Middle frontal gyrus (tissue), 1 donor: ENCODE data around the gene SYT12.
"Not testable (repeated sequence)": the region's sequence is repeated elsewhere in the genome, so short reads cannot be mapped to it uniquely, and the experiment has no call there.

ENCODE experiments used
- DNase-seq: peaks from one replicate; pipeline ENCODE4 v3.0.0-alpha.2; 2015; ENCODE audit warnings: low spot score; ENCODE audit errors: extremely low spot score

Gene SYT12, protein sequence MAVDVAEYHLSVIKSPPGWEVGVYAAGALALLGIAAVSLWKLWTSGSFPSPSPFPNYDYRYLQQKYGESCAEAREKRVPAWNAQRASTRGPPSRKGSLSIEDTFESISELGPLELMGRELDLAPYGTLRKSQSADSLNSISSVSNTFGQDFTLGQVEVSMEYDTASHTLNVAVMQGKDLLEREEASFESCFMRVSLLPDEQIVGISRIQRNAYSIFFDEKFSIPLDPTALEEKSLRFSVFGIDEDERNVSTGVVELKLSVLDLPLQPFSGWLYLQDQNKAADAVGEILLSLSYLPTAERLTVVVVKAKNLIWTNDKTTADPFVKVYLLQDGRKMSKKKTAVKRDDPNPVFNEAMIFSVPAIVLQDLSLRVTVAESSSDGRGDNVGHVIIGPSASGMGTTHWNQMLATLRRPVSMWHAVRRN

DNA sequence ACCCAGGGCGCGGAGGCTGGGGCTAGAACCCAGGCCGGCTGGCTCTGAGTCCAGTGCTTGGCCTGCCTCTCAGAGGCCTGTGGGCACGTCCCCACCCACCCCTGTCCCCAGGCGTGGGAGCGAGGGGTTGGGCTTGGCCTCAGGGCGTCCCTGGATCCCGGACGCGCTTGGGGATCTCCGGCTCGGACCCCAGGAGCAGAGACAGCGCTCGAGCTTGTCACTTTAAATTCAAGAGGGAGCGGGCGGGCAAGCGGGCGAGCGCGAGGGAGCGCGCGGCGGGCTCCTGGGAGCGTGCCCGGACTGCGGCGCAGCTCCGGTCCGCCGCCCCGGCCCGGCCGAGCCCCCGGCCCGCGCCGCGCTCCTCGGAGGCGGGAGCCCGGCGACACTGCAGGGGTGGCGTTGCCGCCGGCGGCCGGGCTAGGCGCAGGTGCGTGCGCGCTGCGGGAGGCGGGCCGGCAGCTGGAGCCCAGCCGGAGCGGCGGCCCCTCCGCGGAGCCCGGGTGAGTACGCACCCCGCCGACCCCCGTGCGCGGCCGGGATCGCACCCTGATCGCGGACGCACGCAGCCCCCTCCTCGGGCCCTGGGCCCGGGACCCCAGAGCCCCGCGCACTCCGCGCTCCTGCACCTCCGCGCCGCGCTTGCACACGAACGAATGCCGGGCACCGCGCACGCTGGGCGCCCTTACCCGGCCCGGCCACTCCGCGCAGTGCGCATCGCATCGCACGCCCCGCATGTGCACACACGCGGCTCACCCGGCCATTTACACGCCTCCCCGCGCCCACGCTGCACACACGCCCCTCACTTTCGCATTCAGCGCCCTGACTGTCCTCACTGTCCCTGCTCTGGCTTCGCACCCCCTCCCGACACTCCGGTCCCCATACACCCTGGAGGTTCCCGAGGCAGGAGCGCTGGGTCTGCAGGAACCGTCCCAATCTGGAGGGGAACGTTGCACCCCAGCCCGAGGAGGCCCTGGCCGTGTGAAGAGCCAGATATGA, at the start of gene SYT12:
TSS of gene SYT12 (plus strand) at position 174 of the 996 bp plus-strand sequence. CDS start 7,011 bp downstream, outside the sequence.
- no peak for DNase-seq

DNA sequence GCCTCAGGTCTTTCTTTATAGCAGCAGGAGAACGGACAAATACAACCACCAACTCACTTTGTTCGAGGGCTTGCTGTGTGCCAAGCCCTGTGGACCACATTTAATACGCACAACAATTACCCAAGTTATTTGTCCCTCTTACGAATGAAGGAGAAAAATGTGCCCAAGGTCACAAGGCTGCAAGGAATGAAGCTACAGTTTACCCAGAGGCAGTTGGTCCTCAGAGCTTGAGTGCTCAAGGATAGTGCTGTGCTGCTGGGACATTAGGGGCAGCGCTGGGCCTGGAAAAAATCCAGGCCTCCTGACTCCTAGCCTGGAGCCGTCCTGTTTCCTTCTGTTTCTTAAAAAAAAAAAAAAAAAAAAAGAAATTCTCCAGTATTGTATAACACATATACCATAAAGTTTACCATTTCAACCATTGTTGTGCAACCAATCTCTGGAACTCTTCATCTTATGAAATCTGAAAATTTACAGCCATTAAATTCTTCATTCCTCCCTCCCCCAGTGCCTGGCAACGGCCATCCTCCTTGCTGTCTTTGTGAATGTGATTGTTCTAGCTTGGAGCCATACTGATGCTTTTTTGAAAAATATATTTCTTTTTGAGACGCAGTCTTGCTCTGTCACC, 48.9 kb upstream of the SYT12 start:
- no peak for DNase-seq

DNA sequence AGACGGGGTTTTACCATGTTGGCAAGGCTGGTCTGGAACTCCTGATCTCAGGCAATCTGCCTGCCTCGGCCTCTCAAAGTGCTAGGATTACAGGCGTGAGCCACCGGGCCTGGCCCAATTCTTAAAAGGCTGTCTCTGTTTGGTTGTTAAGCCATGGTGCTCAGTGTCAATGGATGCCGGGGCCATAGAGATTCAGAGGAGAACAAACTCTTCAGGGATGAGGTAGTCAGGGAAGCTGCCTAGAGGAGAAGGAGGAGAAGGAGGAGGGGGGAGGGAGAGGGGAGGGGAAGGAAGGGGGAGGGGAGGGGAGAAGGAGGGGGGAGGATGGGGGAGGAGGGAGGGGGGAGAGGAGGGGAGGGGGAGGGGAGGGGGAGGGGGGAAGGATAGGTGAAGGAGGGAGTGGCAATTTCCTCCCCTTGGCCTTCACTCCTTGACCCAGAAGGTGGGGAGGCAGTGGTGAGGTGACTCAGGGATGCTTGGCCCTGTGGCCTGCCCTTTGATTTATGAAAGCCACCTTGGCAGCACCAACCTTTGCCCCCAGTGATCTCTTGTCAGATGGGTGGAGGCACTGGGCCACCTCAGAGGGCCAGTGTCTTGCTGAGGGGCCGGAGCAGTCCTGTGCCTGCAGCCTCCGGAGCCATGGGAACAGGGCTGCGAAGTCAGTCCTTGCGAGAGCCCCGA, 48.1 kb upstream of the SYT12 start, which contains the start of gene C11orf86:
TSS of gene C11orf86 (plus strand) at position 581 of the 681 bp plus-strand sequence. CDS start at position 640, 59 bp downstream.
- DNase-seq = no peak

DNA sequence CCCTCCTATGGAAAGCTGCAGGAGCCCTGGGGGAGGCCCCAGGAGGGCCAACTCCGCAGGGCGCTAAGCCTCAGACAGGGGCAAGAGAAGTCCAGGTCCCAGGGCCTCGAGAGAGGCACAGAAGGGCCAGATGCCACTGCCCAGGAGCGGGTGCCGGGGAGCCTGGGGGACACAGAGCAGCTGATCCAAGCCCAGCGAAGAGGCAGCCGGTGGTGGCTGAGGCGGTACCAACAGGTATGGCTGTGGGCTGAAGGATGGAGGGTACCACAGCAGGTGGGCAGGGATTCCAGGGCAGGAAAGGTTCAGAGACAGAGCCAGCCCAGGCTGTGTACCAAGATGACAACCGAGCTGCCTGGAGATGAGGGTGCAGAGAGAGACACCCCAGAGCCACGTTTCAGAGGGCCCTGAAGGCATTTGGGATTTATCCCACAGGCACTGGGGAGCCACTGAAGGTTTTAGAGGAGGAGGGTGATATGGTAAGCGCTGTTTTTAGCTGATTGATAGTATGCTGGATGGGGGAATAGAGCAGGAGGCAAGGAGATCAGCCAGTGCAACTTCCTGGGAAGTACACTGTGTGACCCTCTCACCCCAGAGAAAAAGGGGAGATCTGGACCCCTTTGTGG, 47.4 kb upstream of the SYT12 start:
- no peak for DNase-seq

DNA sequence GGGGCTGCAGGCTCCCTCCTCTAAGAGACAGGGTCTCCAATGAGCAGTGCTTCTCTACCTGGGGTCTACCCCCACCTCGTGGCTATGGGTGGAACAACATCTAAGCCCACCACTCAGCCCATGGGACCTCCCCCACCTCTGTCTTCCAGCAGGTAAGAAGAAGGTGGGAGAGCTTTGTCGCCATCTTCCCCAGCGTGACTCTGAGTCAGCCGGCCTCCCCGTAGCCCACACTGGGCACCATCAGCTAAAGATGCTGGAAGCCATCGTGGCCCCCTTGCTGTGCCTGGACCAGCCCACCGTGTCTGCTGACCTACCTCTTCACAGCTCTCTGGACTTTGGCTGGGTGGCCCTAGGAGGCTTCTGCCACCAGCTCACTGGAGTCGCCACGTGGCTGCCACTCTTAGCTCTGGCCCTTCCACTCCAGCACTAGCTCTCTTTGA, 46.9 kb upstream of the SYT12 start:
- DNase-seq = no peak

DNA sequence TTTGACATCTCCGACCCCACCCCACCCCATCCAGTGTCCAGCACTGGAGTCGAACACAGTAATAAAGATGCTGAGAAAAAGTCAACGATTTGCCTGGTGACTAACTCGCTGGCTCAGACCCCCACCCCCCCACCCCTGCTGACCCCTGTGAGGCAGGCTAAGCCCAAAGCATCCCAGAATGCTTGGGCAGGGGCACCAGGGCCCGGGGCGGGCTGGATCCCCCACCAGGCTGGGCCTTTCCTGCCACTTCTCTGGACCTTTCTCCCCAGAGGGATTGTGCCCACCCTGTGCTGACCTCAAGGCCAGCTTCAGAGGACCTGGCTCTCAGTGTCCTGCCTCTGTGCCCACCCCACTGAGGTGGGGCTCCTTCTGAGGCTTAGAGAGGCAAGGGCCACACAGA, 46.0 kb upstream of the SYT12 start:
- no peak for DNase-seq

DNA sequence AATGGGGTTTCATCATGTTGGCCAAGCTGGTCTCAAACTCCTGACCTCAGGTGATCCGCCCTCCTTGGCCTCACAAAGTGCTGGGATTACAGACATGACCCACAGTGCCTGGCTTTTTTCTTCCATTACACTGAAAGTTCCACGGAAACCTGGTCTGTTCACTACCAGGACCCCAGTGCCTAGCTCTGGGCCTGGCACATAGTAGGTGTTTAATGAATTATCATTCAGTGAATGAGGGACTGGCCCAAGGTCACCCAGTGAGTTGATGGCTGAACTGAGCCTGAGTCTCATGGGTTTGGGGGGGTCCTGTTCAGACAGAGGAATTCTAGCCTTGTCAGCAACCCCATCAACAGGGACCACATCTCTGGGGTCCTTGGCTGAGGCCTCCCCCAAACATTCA, 44.7 kb upstream of the SYT12 start:
- DNase-seq = no peak

DNA sequence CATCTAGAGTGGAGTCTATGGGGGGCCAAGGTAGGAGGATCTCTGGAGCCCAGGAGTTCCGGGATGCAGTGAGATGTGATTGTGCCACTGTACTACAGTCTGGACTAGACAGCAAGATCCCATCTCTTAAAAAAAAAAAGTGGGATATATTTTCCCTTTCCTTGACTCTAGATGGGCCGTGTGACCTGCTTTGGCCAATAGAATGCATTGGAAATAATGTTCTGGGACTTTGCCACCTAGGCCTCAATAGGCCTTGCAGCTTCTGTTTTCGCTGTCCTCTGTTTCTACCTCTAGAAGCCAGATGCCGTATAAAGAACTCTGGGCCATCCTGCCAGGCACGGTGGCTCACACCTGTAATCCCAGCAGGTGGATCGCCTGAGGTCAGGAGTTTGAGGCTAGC, 44.2 kb upstream of the SYT12 start:
- no peak for DNase-seq

DNA sequence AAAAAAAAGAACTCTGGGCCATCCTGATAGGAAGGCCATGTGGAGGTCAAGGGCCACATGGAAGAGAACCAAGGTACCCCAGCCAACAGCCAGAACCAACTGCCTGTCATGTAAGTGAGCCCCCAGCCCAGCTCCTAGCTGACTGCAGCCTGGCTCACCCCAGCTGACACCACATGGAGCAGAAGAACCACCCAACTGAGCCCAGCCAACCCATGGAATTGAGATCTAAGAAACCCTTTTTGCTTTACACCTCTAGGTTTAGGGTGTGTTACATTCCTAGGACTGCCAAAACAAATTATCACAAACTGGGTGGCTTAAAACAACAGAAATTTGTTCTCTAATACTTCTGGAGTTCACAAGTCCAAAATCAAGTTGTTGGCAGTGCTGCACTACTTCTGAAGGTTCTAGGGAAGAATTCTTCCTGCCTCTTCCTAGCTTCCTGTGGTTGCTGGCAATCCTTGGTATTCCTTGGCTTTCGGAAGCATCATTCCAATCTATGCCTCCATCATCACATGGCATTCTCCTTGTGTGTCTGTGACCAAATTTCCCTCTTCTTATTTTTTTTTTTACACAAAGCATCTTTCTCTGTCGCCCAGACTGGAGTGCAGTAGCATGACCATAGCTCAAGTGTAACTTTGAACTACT, 43.5 kb upstream of the SYT12 start:
- DNase-seq = no peak

DNA sequence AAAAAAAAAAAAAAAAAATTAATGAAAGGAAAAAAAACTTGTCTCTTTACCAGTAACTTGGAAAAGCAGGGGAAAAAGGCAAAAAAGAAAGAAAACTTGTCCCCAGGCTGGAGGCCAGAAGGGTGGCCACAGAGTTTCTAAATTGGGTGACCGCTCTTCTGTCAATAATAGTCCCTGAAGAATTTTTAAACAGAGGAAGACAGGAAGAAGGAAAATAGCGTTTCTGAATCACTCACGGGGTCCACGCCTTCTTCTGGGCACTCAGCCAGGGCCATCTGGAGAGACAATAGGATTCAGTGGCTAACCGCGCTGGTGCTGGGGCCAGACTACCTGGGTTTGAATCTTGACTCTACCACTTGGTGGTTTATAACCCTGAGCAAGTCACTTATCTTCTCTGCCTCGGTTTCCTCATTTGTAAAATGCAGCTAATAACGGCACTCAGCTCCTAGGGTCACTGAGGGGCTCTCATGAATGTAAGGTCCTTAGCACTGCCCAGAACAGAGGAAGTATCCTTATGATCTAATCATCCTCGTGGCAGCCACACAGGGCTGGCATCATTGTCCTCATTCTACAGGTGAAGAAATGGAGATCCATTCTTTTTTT, 40.9 kb upstream of the SYT12 start:
- peak; percentile 4 for DNase-seq

DNA sequence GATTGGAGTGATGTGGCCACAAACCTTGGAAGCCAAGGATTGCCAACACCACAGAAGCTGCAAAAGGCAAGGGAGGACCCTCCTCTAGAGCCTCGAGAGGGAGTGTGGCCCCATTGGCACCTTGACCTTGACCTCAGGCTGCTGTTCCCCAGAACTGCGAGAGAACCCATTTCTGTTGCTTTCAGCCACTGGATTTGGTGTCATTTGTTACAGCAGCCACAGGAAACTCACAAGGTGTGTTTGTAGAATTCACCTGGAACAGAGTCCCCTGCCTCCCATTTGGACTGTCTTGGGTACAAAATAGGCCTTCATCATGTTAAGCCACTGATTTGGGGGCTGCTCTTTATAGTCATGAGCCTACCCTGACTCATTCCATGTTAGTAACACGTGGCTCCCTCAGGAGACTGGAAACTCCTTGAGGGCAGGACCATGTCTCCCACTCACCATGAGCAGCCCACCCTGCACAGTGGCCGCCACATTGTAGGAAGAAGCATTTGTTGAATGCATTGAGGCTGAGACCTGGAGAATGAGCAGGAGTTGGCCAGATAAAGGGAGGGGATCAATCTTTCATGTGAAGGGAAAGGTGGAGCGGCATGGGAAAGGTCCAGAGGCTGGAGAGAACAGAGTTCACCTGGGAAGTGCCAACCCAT, 39.5 kb upstream of the SYT12 start:
- no peak for DNase-seq

DNA sequence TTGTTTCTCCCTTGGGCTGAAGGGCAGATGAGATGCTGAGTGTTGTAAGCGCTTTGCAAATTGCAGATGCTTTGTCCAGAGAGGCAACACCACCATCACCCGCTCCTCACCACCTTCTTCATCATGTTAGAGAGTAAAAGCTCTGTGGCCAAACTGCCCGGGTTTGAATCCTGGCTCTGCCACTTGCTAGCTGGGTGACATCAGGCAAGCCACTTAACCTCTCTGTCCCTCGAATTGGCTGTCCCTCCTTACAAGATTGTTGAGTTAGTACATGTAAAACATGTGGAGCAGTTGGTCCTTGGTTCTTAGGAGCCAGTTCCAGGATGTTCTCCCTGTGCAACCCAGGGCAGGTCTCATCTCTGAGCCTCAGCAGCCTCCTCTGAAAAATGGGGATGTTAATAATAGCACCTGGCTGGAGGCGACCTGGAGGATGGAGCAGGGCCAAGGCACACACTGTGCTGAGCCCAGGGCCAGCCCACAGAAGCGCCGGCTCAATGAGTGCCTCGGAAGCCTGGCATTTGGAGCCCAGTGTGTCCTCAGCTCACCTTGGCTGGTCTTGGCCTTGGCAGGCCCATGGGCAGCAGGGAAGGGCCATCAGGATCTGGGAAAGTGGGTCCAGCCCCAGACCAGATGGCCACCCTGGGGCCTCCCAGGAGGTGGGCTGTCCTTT, 37.3 kb upstream of the SYT12 start:
- no peak for DNase-seq

DNA sequence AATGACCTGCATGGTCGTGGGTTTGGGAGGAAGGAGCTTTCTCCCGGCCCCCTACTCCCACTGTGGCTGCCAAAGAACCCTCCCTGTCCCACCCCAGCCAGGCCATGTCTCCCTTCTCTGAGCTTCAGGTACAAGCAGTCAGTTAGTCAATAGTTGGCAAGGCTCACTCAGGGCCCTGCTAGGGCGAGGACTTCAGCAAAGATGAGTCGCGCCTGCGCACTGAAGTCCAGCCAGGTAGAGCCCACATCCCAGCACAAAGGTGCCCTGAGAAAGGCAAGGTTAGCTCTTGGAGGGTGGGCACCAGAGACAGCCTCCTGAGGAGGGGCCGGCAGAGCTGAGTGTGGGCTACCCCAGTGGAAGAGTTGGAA, 36.8 kb upstream of the SYT12 start:
- no peak for DNase-seq

DNA sequence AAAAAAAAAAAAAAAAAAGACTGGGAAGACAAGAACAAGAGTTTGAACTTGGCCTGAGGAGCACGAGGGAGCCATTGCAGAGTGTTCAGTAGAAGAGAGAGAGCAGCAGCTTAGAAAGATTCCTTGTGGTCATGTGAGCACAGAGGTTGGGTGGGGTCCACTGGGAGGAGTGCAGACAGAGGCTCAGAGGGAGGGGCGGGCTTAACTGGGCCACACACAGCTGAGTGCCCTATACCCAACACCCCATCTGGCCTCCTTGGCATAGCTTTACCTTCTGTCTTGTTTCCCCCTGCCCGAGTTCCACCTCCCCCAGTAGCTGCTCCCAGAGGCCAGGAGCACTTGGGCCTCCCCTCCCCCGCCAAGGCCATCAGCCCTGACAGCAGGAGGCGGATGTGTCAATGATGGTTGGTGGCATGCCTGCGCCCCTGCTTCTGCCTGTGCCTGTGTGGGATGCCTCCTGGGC, 35.7 kb upstream of the SYT12 start:
- DNase-seq = no peak

DNA sequence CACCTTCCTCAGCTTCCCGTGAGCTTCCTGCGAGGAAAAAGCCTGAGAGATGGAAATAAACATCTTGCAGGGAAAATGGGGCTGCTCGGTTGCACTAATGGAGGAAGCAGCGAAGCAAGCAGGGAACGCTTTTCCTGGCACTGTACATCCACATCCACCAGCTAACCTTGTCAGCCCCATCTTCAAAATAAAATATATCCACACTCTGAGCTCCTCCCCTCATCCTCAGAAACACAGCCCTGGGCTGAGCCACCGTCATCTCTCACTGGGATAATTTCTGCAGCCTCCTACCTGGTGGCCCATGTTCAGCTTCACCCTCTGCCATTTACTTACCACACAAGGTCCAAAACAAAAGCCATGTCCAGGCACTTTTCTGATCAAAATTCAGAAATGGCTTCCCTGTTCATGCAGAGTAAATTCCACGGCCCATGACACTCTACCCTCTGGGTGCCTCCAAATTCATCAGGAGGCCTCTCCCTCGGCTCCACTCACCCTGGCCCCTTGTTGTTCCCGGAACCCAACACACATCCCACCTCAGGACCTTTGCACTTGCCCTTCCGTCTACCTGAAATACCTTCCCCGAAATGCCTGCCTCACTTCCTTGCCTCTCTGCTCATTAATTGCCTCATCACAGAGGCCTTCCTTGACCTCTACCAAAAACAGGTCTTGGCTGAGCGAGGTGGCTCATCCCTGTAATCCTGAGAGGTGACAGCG, 34.9 kb upstream of the SYT12 start:
- DNase-seq = no peak

DNA sequence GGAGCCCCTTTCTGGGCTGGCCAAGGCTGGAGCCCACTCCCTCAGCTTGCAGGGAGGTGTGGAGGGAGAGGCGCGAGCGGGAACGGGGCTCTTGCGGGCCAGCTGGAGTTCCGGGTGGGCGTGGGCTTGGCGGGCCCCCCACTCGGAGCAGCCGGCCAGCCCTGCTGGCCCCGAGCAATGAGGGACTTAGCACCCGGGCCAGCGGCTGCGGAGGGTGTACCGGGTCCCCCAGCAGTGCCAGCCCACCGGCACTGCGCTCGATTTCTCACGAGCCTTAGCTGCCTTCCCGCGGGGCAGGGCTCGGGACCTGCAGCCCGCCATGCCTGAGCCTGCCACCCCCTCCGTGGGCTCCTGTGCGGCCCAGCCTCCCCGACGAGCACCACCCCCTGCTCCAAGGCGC, 34.2 kb upstream of the SYT12 start:
- DNase-seq = not testable (repeated sequence)

DNA sequence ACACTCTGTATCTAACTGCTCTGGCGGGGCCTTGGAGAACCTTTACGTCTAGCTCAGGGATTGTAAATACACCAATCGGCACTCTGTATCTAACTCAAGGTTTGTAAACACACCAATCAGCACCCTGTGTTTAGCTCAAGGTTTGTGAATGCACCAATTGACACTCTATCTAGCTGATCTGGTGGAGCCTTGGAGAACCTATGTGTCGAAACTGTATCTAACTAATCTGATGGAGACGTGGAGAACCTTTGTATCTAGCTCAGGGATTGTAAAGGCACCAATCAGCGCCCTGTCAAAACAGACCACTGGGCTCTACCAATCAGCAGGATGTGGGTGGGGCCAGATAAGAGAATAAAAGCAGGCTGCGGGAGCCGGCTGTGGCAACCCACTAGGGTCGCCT, 33.6 kb upstream of the SYT12 start:
- not testable (repeated sequence) for DNase-seq

DNA sequence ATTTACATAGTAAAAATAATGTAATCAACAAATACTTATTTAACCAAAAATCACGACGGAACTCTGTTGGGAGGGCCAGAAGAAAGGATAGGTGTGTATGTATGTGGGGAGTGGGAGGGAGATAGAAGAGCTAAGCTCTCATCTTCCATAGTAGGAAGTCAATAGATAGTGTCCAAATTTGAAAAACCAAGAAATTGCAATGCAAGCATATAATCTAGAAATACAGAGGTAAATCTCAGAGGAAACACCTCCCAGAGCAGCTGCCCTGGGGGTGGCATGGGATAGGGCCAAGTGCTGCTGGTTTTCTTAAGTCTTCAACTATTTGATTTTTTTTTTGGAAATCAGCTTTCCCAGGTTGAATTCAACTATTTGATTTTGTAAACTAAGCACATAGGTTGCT, 30.9 kb upstream of the SYT12 start:
- no peak for DNase-seq
